ENCODE measurements around the gene GGPS1. TPM values are rescaled to one million over a fixed set of nuclear protein-coding genes. Genes with fewer than 3 reads are reported as not detected.

Gene GGPS1
- polyA plus RNA-seq, 4 donors = 19.7 to 36.2 (median 23.0) TPM

DNA sequence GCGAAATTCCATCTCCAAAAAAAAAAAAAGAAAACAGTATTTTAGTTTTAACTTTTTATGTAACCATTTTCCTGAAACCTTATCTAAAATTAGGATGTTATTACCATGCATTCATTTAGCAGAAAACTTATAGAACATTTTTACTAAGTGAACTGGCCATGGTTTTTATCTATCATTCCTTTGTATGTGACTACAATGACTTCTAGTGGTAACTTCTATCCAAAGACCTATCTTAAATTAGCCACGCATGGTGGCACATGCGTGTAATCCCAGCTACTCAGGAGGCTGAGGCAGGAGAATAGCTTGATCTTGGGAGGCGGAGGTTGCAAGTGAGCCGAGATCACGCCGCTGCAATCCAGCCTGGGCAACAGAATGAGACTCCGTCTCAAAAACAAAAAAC lies 11.4 kb downstream of the GGPS1 start:
- Histone ChIP-seq H3K36me3 (ENCODE audit: control insufficient read depth in 3 of 3, insufficient read depth in 2 of 3, low read depth in 1 of 3, low read length in 3 of 3) (peaks cover 4 to 42% (median 9%) of the 10 kb centered on the region in 3 donors), H3K27ac (ENCODE audit: low read depth in 1 of 3, low read length in 2 of 3) (no peak overlapping the region), H3K4me3 (ENCODE audit: low read depth in 1 of 3, low read length in 3 of 3) (no peak overlapping the region), H3K27me3 (ENCODE audit: control insufficient read depth in 3 of 3, insufficient read depth in 3 of 3, low read length in 3 of 3) (no peaks in the 10 kb centered on the region), H3K9me3 (ENCODE audit: control insufficient read depth in 2 of 2, insufficient read depth in 1 of 2, low read depth in 1 of 2, low read length in 1 of 2) (no peaks in the 10 kb centered on the region), H3K4me1 (ENCODE audit: control insufficient read depth in 3 of 3, insufficient read depth in 2 of 3, low read depth in 1 of 3, low read length in 2 of 3) (peaks cover 0 to 11% (median 3%) of the 10 kb centered on the region in 3 donors)
- DNase-seq (no peak), FAIRE-seq (no peak)
- WGBS, 3 donors = 82 to 85% (median 83%) methylated on average over 8 of the region's 8 CpGs

DNA sequence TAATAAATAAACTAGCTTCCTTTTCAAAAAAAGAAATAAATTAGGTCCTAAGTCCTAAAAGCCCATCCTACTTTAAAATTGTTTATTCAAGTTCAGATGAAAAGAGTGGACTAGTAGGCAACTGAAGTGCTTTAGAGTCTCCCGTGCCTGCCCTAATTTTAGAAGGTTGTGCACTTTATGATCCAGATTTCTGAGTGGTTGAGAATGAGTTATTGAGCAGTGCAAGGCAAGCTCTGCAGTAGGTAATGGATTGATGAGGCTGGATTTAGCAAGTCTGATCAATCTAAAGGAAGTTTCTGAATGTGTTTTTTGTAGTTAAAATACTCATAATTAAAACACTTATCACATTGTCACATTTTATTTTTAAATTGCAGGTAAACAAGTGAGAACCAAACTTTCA lies 13.0 kb downstream of the GGPS1 start:
- H3K27ac ChIP-seq (ENCODE audit: low read depth in 1 of 3, low read length in 2 of 3) = no peak overlapping the region
- no peaks in the 10 kb centered on the region for H3K9me3 ChIP-seq (ENCODE audit: control insufficient read depth in 2 of 2, insufficient read depth in 1 of 2, low read depth in 1 of 2, low read length in 1 of 2)
- H3K4me1 ChIP-seq (ENCODE audit: control insufficient read depth in 3 of 3, insufficient read depth in 2 of 3, low read depth in 1 of 3, low read length in 2 of 3) = peaks cover 0 to 10% (median 3%) of the 10 kb centered on the region in 3 donors
- H3K27me3 ChIP-seq (ENCODE audit: control insufficient read depth in 3 of 3, insufficient read depth in 3 of 3, low read length in 3 of 3) = no peaks in the 10 kb centered on the region
- WGBS, 3 donors = 58 to 82% (median 70%) methylated on average over 1 of the region's 1 CpG
- peaks cover 4 to 41% (median 9%) of the 10 kb centered on the region in 3 donors for H3K36me3 ChIP-seq (ENCODE audit: control insufficient read depth in 3 of 3, insufficient read depth in 2 of 3, low read depth in 1 of 3, low read length in 3 of 3)
- DNase-seq (no peak), FAIRE-seq (no peak)
- no peak overlapping the region for H3K4me3 ChIP-seq (ENCODE audit: low read depth in 1 of 3, low read length in 3 of 3)

DNA sequence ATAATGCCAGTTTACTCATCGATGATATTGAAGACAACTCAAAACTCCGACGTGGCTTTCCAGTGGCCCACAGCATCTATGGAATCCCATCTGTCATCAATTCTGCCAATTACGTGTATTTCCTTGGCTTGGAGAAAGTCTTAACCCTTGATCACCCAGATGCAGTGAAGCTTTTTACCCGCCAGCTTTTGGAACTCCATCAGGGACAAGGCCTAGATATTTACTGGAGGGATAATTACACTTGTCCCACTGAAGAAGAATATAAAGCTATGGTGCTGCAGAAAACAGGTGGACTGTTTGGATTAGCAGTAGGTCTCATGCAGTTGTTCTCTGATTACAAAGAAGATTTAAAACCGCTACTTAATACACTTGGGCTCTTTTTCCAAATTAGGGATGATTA lies 13.7 kb downstream of the GGPS1 start:
- Histone ChIP-seq H3K9me3 (ENCODE audit: control insufficient read depth in 2 of 2, insufficient read depth in 1 of 2, low read depth in 1 of 2, low read length in 1 of 2) (no peaks in the 10 kb centered on the region), H3K27ac (ENCODE audit: low read depth in 1 of 3, low read length in 2 of 3) (no peak overlapping the region), H3K4me1 (ENCODE audit: control insufficient read depth in 3 of 3, insufficient read depth in 2 of 3, low read depth in 1 of 3, low read length in 2 of 3) (peaks cover 0 to 5% (median 0%) of the 10 kb centered on the region in 3 donors), H3K36me3 (ENCODE audit: control insufficient read depth in 3 of 3, insufficient read depth in 2 of 3, low read depth in 1 of 3, low read length in 3 of 3) (peaks cover 4 to 43% (median 9%) of the 10 kb centered on the region in 3 donors), H3K27me3 (ENCODE audit: control insufficient read depth in 3 of 3, insufficient read depth in 3 of 3, low read length in 3 of 3) (no peaks in the 10 kb centered on the region), H3K4me3 (ENCODE audit: low read depth in 1 of 3, low read length in 3 of 3) (no peak overlapping the region)
- FAIRE-seq (no peak), DNase-seq (no peak)
- 74 to 83% (median 79%) methylated on average over 6 of the region's 6 CpGs for WGBS, 3 donors

DNA sequence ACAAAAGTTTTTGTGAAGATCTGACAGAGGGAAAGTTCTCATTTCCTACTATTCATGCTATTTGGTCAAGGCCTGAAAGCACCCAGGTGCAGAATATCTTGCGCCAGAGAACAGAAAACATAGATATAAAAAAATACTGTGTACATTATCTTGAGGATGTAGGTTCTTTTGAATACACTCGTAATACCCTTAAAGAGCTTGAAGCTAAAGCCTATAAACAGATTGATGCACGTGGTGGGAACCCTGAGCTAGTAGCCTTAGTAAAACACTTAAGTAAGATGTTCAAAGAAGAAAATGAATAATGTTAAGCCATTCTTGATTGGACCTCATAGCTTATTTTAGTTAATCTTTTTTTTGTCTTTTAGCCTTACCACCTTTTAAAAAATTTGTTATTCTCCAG lies 14.1 kb downstream of the GGPS1 start:
- FAIRE-seq (no peak), DNase-seq (no peak)
- 86 to 94% (median 90%) methylated on average over 3 of the region's 3 CpGs for WGBS, 3 donors

DNA sequence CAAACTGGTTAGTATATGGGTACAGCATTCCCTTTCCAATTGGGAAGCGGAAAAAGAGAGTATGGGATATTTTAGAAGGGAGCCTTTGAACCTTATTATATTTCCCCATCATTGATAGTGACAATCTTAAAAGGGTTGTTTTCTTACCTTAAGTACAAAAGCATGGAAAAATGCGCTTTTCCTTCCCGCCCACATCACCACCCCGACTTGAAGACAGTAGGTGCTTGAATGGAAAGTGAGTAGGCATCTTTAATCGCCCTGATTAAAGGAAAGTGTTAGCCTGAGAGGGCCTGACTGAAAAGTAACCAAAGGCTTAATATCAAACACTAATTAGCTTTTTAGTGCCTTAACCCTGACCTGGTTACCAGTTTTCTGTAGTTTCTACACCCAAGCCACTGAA lies 15.4 kb downstream of the GGPS1 start:
- H3K27ac ChIP-seq (ENCODE audit: low read depth in 1 of 3, low read length in 2 of 3) = no peak overlapping the region
- DNase-seq = no peak
- no peak overlapping the region for H3K4me3 ChIP-seq (ENCODE audit: low read depth in 1 of 3, low read length in 3 of 3)
- no peaks in the 10 kb centered on the region for H3K27me3 ChIP-seq (ENCODE audit: control insufficient read depth in 3 of 3, insufficient read depth in 3 of 3, low read length in 3 of 3)
- H3K36me3 ChIP-seq (ENCODE audit: control insufficient read depth in 3 of 3, insufficient read depth in 2 of 3, low read depth in 1 of 3, low read length in 3 of 3) = peaks cover 4 to 30% (median 9%) of the 10 kb centered on the region in 3 donors
- no peaks in the 10 kb centered on the region for H3K9me3 ChIP-seq (ENCODE audit: control insufficient read depth in 2 of 2, insufficient read depth in 1 of 2, low read depth in 1 of 2, low read length in 1 of 2)
- H3K4me1 ChIP-seq (ENCODE audit: control insufficient read depth in 3 of 3, insufficient read depth in 2 of 3, low read depth in 1 of 3, low read length in 2 of 3) = no peaks in the 10 kb centered on the region
- 88 to 95% (median 91%) methylated on average over 5 of the region's 5 CpGs for WGBS, 3 donors
- no peak for FAIRE-seq

More for the DNA sequence above, 14.1 kb downstream of the GGPS1 start:
- peaks cover 0 to 3% (median 0%) of the 10 kb centered on the region in 3 donors for H3K4me1 ChIP-seq (ENCODE audit: control insufficient read depth in 3 of 3, insufficient read depth in 2 of 3, low read depth in 1 of 3, low read length in 2 of 3)
- H3K9me3 ChIP-seq (ENCODE audit: control insufficient read depth in 2 of 2, insufficient read depth in 1 of 2, low read depth in 1 of 2, low read length in 1 of 2) = no peaks in the 10 kb centered on the region
- no peaks in the 10 kb centered on the region for H3K27me3 ChIP-seq (ENCODE audit: control insufficient read depth in 3 of 3, insufficient read depth in 3 of 3, low read length in 3 of 3)
- H3K4me3 ChIP-seq (ENCODE audit: low read depth in 1 of 3, low read length in 3 of 3) = no peak overlapping the region
- H3K27ac ChIP-seq (ENCODE audit: low read depth in 1 of 3, low read length in 2 of 3) = no peak overlapping the region
- peaks cover 4 to 42% (median 9%) of the 10 kb centered on the region in 3 donors for H3K36me3 ChIP-seq (ENCODE audit: control insufficient read depth in 3 of 3, insufficient read depth in 2 of 3, low read depth in 1 of 3, low read length in 3 of 3)

DNA sequence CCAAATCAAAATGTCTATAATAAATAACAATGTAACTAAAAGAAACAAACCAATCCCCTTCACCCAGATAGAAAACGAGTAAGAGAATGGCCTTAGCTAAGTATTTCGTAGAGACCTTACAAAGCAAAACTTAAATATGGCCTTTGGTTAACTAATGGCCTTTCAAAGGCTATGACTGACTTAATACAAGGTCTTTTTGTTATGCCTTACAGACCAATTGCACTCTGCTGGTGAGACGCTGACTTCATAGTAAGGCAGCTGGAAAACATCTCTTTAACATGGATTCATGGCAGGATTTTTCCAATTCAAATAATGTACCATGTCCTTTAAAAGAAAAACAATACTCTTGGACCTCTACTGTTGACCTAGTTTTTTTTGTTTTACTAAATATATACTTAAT lies 23.1 kb downstream of the GGPS1 start:
- Histone ChIP-seq H3K9me3 (ENCODE audit: control insufficient read depth in 2 of 2, insufficient read depth in 1 of 2, low read depth in 1 of 2, low read length in 1 of 2) (no peaks in the 10 kb centered on the region), H3K27me3 (ENCODE audit: control insufficient read depth in 3 of 3, insufficient read depth in 3 of 3, low read length in 3 of 3) (no peaks in the 10 kb centered on the region), H3K36me3 (ENCODE audit: control insufficient read depth in 3 of 3, insufficient read depth in 2 of 3, low read depth in 1 of 3, low read length in 3 of 3) (peaks cover 0 to 3% (median 0%) of the 10 kb centered on the region in 3 donors), H3K27ac (ENCODE audit: low read depth in 1 of 3, low read length in 2 of 3) (no peak overlapping the region), H3K4me3 (ENCODE audit: low read depth in 1 of 3, low read length in 3 of 3) (no peak overlapping the region), H3K4me1 (ENCODE audit: control insufficient read depth in 3 of 3, insufficient read depth in 2 of 3, low read depth in 1 of 3, low read length in 2 of 3) (no peaks in the 10 kb centered on the region)
- WGBS, 3 donors = 82 to 90% (median 90%) methylated on average over 3 of the region's 3 CpGs
- FAIRE-seq (no peak), DNase-seq (no peak)

DNA sequence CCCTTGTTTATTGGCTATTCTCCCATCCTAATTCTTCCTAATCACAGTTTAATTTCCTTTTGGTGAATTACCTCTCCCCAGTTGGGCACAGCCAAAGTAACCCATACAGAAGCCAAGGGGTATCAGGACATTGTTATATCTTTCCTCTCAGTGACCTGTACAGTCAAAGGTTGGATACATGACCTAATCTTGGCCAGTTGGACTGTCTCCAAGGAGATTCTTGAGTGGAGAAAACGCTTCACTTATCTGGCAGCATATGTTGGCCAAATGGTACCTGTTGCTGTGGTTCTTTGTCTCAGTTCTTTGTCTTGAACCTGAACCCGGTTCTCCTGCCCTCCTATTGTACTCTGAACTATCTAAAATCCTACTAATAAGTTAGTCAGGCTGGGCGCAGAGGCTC lies 23.5 kb downstream of the GGPS1 start:
- Histone ChIP-seq H3K27ac (ENCODE audit: low read depth in 1 of 3, low read length in 2 of 3) (no peak overlapping the region), H3K27me3 (ENCODE audit: control insufficient read depth in 3 of 3, insufficient read depth in 3 of 3, low read length in 3 of 3) (no peaks in the 10 kb centered on the region), H3K36me3 (ENCODE audit: control insufficient read depth in 3 of 3, insufficient read depth in 2 of 3, low read depth in 1 of 3, low read length in 3 of 3) (peaks cover 0 to under 1% (median 0%) of the 10 kb centered on the region in 3 donors), H3K4me3 (ENCODE audit: low read depth in 1 of 3, low read length in 3 of 3) (no peak overlapping the region), H3K9me3 (ENCODE audit: control insufficient read depth in 2 of 2, insufficient read depth in 1 of 2, low read depth in 1 of 2, low read length in 1 of 2) (no peaks in the 10 kb centered on the region), H3K4me1 (ENCODE audit: control insufficient read depth in 3 of 3, insufficient read depth in 2 of 3, low read depth in 1 of 3, low read length in 2 of 3) (no peaks in the 10 kb centered on the region)
- FAIRE-seq = no peak
- peak in 1 of 2 donors; percentile 17 for DNase-seq
- WGBS, 3 donors = 59 to 66% (median 63%) methylated on average over 3 of the region's 3 CpGs

DNA sequence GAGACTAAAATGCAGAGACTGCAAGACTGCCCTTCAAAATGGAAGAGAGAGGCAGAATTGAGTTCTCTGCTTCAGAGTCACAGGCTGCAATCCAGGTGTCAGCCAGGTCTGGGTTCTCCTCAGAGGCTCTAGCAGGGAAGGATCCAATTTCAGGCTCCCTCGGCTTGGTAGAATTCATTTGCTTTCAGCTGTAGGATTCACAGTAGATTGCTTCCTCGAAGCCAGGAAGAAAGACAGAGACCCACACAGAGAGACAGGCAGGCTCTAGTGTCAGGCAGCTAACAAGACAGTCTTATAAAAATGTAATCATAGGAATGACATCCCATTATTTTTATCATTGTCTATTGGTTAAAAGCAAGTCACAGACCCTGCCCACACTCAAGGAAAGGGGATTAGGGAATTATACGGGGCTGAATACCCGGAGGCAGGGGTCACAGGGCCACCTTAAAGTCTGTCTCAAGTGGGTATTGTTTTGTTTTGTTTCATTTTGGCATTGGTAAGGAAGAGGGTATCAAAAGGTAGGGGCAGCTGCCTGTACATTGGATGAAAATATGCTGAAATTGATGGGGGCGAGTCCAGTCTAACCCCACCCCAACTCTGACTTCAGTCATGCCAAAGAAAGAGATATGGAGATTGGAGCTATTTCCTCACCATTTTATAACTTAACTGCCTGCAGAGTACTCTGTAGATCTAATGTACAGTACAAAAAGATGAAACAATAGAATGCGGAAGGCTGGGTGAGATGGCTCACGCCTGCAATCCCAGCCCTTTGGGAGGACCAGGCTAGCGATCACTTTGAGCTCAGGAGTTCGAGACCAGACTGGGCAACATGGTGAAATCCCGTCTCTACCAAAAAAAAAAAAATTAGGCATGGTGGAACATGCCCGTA lies 29.4 kb downstream of the GGPS1 start:
- WGBS, 3 donors = 47 to 66% (median 63%) methylated on average over 11 of the region's 11 CpGs
- FAIRE-seq = no peak
- peak in 1 of 2 donors; percentile 19 for DNase-seq
- H3K36me3 ChIP-seq (ENCODE audit: control insufficient read depth in 3 of 3, insufficient read depth in 2 of 3, low read depth in 1 of 3, low read length in 3 of 3) = no peaks in the 10 kb centered on the region
- no peak overlapping the region for H3K27ac ChIP-seq (ENCODE audit: low read depth in 1 of 3, low read length in 2 of 3)
- H3K4me1 ChIP-seq (ENCODE audit: control insufficient read depth in 3 of 3, insufficient read depth in 2 of 3, low read depth in 1 of 3, low read length in 2 of 3) = no peaks in the 10 kb centered on the region
- H3K4me3 ChIP-seq (ENCODE audit: low read depth in 1 of 3, low read length in 3 of 3) = no peak overlapping the region
- no peaks in the 10 kb centered on the region for H3K27me3 ChIP-seq (ENCODE audit: control insufficient read depth in 3 of 3, insufficient read depth in 3 of 3, low read length in 3 of 3)
- no peaks in the 10 kb centered on the region for H3K9me3 ChIP-seq (ENCODE audit: control insufficient read depth in 2 of 2, insufficient read depth in 1 of 2, low read depth in 1 of 2, low read length in 1 of 2)
